ENCODE results near the gene DENND1B.

DNA sequence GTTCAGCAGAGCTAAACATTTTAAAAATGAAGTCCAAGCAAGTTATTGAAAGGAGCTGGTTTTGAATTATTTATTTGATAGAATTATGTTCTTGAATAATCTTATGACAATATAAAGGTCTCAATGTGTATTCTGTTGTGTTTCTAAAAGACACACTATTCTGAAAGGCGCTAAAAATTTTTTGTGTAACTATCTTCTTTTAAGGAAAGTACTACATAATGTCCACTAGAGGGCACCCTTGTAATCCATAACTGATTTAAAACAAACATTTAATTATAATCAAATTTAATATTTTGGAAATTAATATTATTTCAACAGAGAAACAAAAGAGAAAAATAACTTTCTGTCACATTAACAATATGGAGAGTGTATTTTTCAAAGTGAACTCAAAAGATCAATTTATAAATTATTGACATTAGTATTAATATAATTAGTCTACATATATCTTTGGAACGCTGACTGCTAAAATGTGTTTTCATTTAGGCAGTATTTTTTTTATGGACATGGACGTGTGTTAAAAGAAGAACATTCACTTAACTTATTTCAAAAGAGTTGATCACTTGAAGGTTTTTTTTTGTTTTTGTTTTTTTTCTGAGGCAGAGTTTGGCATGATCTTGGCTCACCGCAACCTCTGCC is 248.4 kb downstream of the DENND1B start:
- TF ChIP-seq, protein P1, sequence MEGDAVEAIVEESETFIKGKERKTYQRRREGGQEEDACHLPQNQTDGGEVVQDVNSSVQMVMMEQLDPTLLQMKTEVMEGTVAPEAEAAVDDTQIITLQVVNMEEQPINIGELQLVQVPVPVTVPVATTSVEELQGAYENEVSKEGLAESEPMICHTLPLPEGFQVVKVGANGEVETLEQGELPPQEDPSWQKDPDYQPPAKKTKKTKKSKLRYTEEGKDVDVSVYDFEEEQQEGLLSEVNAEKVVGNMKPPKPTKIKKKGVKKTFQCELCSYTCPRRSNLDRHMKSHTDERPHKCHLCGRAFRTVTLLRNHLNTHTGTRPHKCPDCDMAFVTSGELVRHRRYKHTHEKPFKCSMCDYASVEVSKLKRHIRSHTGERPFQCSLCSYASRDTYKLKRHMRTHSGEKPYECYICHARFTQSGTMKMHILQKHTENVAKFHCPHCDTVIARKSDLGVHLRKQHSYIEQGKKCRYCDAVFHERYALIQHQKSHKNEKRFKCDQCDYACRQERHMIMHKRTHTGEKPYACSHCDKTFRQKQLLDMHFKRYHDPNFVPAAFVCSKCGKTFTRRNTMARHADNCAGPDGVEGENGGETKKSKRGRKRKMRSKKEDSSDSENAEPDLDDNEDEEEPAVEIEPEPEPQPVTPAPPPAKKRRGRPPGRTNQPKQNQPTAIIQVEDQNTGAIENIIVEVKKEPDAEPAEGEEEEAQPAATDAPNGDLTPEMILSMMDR (IDR thresholded peaks at IDR 0.05; ENCODE audit: low read depth, low read length, missing input control): peak; percentile 50
- TF ChIP-seq, protein P2, sequence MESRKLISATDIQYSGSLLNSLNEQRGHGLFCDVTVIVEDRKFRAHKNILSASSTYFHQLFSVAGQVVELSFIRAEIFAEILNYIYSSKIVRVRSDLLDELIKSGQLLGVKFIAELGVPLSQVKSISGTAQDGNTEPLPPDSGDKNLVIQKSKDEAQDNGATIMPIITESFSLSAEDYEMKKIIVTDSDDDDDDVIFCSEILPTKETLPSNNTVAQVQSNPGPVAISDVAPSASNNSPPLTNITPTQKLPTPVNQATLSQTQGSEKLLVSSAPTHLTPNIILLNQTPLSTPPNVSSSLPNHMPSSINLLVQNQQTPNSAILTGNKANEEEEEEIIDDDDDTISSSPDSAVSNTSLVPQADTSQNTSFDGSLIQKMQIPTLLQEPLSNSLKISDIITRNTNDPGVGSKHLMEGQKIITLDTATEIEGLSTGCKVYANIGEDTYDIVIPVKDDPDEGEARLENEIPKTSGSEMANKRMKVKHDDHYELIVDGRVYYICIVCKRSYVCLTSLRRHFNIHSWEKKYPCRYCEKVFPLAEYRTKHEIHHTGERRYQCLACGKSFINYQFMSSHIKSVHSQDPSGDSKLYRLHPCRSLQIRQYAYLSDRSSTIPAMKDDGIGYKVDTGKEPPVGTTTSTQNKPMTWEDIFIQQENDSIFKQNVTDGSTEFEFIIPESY (IDR thresholded peaks at IDR 0.05): no peak
- no peak for TF ChIP-seq YY1 (IDR thresholded peaks at IDR 0.05)
- no peak for TF ChIP-seq RXRA (IDR thresholded peaks at IDR 0.05)
- TF ChIP-seq, protein P3, sequence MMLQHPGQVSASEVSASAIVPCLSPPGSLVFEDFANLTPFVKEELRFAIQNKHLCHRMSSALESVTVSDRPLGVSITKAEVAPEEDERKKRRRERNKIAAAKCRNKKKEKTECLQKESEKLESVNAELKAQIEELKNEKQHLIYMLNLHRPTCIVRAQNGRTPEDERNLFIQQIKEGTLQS (IDR thresholded peaks at IDR 0.05): no peak
- no peak for TF ChIP-seq JUND (IDR thresholded peaks at IDR 0.05)
- no peak for TF ChIP-seq EGR1 (IDR thresholded peaks at IDR 0.05; ENCODE audit: low read depth in 2 of 2)
- TF ChIP-seq NR2F2 (IDR thresholded peaks at IDR 0.05): no peak
- TF ChIP-seq HNF4A (conservative IDR thresholded peaks at IDR 0.05): no peak
- no peak for TF ChIP-seq TAF1 (conservative IDR thresholded peaks at IDR 0.05)
- no peak for TF ChIP-seq GABPA (IDR thresholded peaks at IDR 0.05 in 1 of 2, conservative IDR thresholded peaks at IDR 0.05 in 1 of 2)
- TF ChIP-seq, protein P4, sequence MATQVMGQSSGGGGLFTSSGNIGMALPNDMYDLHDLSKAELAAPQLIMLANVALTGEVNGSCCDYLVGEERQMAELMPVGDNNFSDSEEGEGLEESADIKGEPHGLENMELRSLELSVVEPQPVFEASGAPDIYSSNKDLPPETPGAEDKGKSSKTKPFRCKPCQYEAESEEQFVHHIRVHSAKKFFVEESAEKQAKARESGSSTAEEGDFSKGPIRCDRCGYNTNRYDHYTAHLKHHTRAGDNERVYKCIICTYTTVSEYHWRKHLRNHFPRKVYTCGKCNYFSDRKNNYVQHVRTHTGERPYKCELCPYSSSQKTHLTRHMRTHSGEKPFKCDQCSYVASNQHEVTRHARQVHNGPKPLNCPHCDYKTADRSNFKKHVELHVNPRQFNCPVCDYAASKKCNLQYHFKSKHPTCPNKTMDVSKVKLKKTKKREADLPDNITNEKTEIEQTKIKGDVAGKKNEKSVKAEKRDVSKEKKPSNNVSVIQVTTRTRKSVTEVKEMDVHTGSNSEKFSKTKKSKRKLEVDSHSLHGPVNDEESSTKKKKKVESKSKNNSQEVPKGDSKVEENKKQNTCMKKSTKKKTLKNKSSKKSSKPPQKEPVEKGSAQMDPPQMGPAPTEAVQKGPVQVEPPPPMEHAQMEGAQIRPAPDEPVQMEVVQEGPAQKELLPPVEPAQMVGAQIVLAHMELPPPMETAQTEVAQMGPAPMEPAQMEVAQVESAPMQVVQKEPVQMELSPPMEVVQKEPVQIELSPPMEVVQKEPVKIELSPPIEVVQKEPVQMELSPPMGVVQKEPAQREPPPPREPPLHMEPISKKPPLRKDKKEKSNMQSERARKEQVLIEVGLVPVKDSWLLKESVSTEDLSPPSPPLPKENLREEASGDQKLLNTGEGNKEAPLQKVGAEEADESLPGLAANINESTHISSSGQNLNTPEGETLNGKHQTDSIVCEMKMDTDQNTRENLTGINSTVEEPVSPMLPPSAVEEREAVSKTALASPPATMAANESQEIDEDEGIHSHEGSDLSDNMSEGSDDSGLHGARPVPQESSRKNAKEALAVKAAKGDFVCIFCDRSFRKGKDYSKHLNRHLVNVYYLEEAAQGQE (IDR thresholded peaks at IDR 0.05): no peak
- TF ChIP-seq, protein P5, sequence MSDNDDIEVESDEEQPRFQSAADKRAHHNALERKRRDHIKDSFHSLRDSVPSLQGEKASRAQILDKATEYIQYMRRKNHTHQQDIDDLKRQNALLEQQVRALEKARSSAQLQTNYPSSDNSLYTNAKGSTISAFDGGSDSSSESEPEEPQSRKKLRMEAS (IDR thresholded peaks at IDR 0.05): no peak
- peak; percentile 64 to 68 for TF ChIP-seq RAD21 (IDR thresholded peaks at IDR 0.05)

Data from liver (tissue), 3 donors.